ENCODE data around the gene CRB2.

The CRB2 gene

DNA sequence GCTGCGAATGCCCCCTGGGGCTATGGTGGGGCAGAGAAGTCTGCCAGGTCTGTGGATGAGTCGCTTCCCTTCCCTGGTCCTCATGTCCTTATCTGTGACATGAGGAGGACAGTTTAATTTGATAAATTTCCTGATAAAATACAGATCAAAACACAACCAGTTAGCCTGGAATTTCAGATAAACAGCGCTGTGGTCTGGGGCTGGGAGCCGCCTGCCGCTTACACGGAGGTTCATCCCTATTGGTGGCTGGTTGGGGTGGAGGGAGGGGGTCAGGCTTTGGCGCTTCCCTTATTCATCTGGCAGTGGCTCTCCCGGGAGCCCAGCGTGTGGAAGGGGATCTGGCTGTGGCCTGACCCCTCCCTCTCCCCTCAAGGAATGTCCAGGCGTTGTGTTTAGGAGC, 17.9 kb downstream of the CRB2 start:
- TF ChIP-seq, protein P1, sequence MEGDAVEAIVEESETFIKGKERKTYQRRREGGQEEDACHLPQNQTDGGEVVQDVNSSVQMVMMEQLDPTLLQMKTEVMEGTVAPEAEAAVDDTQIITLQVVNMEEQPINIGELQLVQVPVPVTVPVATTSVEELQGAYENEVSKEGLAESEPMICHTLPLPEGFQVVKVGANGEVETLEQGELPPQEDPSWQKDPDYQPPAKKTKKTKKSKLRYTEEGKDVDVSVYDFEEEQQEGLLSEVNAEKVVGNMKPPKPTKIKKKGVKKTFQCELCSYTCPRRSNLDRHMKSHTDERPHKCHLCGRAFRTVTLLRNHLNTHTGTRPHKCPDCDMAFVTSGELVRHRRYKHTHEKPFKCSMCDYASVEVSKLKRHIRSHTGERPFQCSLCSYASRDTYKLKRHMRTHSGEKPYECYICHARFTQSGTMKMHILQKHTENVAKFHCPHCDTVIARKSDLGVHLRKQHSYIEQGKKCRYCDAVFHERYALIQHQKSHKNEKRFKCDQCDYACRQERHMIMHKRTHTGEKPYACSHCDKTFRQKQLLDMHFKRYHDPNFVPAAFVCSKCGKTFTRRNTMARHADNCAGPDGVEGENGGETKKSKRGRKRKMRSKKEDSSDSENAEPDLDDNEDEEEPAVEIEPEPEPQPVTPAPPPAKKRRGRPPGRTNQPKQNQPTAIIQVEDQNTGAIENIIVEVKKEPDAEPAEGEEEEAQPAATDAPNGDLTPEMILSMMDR (conservative IDR thresholded peaks at IDR 0.05; ENCODE audit: low read depth, low read length): no peak
- H3K4me3 ChIP-seq (ENCODE audit: low read length): no peak overlapping the region
- DNase-seq (ENCODE audit: low read depth): no peak

DNA sequence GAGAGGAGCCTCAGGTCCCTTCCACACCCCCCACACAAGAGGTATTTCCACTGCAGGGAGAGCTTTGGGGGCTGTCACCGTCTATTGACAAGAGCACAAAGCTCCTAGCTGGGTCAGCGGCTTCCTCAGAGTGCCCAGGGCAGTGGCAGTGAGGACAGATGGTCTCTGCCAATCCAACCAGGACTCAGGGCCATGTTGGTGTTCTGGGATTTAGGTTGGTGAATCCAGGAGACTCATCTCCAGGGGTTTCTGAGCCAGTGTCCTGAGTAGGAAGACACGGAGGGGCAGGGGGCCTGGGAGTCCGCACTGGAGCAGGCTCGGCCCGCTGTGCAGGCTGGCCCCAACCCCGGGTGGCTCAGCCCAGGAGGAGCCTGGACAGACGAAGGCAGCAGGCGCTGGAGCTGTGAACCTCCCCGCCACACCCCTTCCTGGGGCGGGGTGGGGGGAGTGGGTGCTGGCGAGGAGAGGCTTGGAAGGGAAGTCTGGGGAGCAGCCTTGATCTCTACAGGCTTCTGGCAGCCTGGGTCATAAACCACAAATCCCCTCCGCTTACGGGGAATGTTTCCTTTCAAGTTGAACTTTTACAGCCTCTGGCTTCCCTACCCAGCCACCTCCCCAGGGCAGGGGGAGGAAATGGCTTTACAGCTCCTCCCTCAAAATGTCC, 19.6 kb downstream of the CRB2 start:
- DNase-seq (ENCODE audit: low read depth): peak; percentile 94
- TF ChIP-seq, protein P1 (conservative IDR thresholded peaks at IDR 0.05; ENCODE audit: low read depth, low read length): no peak
- H3K4me3 ChIP-seq (ENCODE audit: low read length): no peak overlapping the region

GRCh38 chr9:123376218-123377071, 20.4 kb downstream of the CRB2 start:
- no peak for DNase-seq (ENCODE audit: low read depth)
- TF ChIP-seq, protein P1 (conservative IDR thresholded peaks at IDR 0.05; ENCODE audit: low read depth, low read length): no peak
- no peak overlapping the region for H3K4me3 ChIP-seq (ENCODE audit: low read length)

DNA sequence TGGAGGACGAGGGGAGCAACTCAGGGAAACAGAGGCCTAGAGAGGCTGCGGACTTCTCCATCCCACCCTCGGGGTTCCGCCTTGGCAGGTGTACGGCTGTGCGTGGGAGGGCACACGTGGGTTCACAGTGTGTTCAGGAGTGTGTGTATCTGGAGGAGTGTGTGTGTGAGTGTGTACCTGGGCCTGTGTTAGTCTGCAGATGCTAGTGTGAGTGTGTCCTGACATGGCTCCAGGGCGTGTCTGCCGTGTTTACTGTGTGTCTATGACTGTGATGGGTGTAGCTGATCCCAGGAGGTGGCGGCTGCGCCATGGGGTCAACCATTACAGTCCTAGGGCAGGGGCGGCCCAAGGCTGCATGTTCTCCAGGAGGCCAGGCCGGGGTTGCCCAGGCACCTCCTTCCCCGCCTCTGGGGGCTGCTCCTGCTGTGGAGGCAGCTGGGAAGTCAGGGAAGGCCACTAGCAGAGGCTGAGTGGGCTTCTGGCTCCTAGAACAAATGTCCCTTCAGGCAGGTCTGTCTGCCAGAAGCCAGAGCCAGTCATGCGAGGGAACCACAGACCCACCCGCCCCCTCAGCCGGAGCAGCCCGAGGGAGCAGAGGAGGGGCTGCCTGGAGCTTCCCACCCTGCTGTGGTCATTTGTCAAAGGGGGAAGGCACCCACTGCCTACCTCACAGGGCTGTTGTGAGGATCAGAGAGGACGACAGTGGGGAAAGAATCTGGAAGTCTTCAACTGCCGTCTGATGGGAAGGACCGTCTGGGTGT, 21.4 kb downstream of the CRB2 start:
- no peak for DNase-seq (ENCODE audit: low read depth)
- no peak overlapping the region for H3K4me3 ChIP-seq (ENCODE audit: low read length)
- TF ChIP-seq, protein P1 (conservative IDR thresholded peaks at IDR 0.05; ENCODE audit: low read depth, low read length): no peak

DNA sequence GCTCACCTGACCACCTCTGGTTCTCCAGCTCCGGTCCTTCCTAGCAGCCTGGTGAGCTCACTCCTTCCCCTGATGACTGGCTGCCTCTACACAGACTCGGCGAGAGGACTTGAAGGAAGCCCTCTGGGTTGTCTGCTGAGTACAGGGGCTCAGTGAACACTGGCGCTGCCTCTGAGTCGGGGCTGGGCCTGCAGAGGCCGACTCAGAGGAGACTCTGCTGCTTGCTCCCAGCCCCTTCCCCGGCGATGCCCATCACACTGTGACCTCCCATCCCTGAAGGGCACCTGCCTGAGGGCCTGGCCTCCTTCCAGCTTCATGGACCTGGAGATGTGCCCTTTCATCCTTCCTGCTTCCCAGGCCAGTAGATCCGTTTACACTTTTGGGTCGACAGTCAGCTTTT, 22.0 kb downstream of the CRB2 start:
- H3K4me3 ChIP-seq (ENCODE audit: low read length): no peak overlapping the region
- no peak for DNase-seq (ENCODE audit: low read depth)
- TF ChIP-seq, protein P1 (conservative IDR thresholded peaks at IDR 0.05; ENCODE audit: low read depth, low read length): no peak

GRCh38 chr9:123378956-123379660, 23.1 kb downstream of the CRB2 start:
- H3K4me3 ChIP-seq (ENCODE audit: low read length): no peak overlapping the region
- TF ChIP-seq, protein P1 (conservative IDR thresholded peaks at IDR 0.05; ENCODE audit: low read depth, low read length): no peak
- no peak for DNase-seq (ENCODE audit: low read depth)

Data from retinal pigment epithelial cell (primary cell).